Peyer's patch (tissue), 4 donors: ENCODE results near the gene MEFV. TPM values are rescaled to one million over a fixed set of nuclear protein-coding genes. Genes with fewer than 3 reads are reported as not detected.

Experiments used
- DNase-seq, 3 donors: peaks; one replicate each; pipeline ENCODE4 v3.0.0-alpha.2; 2017 to 2019
- H3K27ac ChIP-seq, 4 donors: fragments of 200-600 bp; sonication (generic); one replicate each; pipeline ENCODE4 v1.5.1; 2016 to 2019
- H3K27me3 ChIP-seq, 2 donors: fragments of 200-600 bp; sonication (generic); one replicate each; pipeline ENCODE4 v1.5.1; 2019
- H3K36me3 ChIP-seq, 3 donors: fragments of 200-600 bp; sonication (generic); one replicate each; pipeline ENCODE4 v1.5.1; 2016 to 2019
- H3K4me1 ChIP-seq, 4 donors: fragments of 200-600 bp; sonication (generic); one replicate each; pipeline ENCODE4 v1.5.1; 2016 to 2019
- H3K4me3 ChIP-seq, 4 donors: fragments of 200-600 bp; sonication (generic); 1 replicate in 3 of 4; 2 replicates in 1 of 4; pipeline ENCODE4 v1.5.1; 2016 to 2019; ENCODE audit warnings: mild to moderate bottlenecking in 1 of 4
- H3K9me3 ChIP-seq, 4 donors: fragments of 200-600 bp; sonication (generic); one replicate each; pipeline ENCODE4 v1.5.1; 2016 to 2019; ENCODE audit warnings: mild to moderate bottlenecking in 1 of 4
- CTCF ChIP-seq, 6 experiments: fragments of 450-650 bp in 4 of 6; fragments of 200-600 bp in 2 of 6; sonication (generic) in 1 of 6; IDR thresholded peaks; one replicate each; pipeline ENCODE4 v1.5.1; 2017 to 2019; ENCODE audit warnings: antibody characterized with exemption in 6 of 6, mild to moderate bottlenecking in 3 of 6, moderate library complexity in 1 of 6
- POLR2A ChIP-seq, 2 donors: fragments of 450-650 bp; IDR thresholded peaks; one replicate each; pipeline ENCODE4 v1.5.1; 2017; ENCODE audit warnings: antibody characterized with exemption in 2 of 2, mild to moderate bottlenecking in 2 of 2, moderate library complexity in 2 of 2
- total RNA-seq, 4 donors: library from RNA; depleted of rRNA; stranded (reverse); fragments of >200 nt; gene quantifications; one replicate each; pipeline ENCODE4 v1.1.0, GENCODE V29; 2016

MEFV gene
- total RNA-seq, 4 donors from 2014 or later, result 1.2 to 6.6 (median 2.2) TPM

GRCh38 chr16:3295209-3295608, 38.8 kb upstream of the MEFV start:
- no peak for TF ChIP-seq CTCF (IDR thresholded peaks at IDR 0.05)
- TF ChIP-seq POLR2A (IDR thresholded peaks at IDR 0.05), result no peak
- Histone ChIP-seq H3K9me3 (peaks cover 0 to 58% (median 13%) of the 10 kb centered on the region in 4 donors), H3K4me3 (no peak overlapping the region), H3K27me3 (no peaks in the 10 kb centered on the region), H3K4me1 (no peaks in the 10 kb centered on the region), H3K36me3 (peaks cover 0 to 48% (median 4%) of the 10 kb centered on the region in 3 donors), H3K27ac (no peak overlapping the region)
- no peak for DNase-seq

GRCh38 chr16:3292604-3293003, 36.2 kb upstream of the MEFV start:
- Histone ChIP-seq H3K27me3 (no peaks in the 10 kb centered on the region), H3K4me3 (no peak overlapping the region), H3K36me3 (peaks cover 6 to 66% (median 20%) of the 10 kb centered on the region in 3 donors), H3K4me1 (no peaks in the 10 kb centered on the region), H3K9me3 (peaks cover 0 to 72% (median 20%) of the 10 kb centered on the region in 4 donors), H3K27ac (no peak overlapping the region)
- no peak for TF ChIP-seq CTCF (IDR thresholded peaks at IDR 0.05)
- no peak for TF ChIP-seq POLR2A (IDR thresholded peaks at IDR 0.05)
- DNase-seq, result no peak

- TF ChIP-seq CTCF (IDR thresholded peaks at IDR 0.05), result no peak
- TF ChIP-seq POLR2A (IDR thresholded peaks at IDR 0.05), result no peak
- H3K9me3 ChIP-seq, result peaks cover 0 to 64% (median 18%) of the 10 kb centered on the region in 4 donors
- H3K4me3 ChIP-seq, result no peak overlapping the region
- H3K36me3 ChIP-seq, result peaks cover 6 to 88% (median 20%) of the 10 kb centered on the region in 3 donors
- no peaks in the 10 kb centered on the region for H3K27me3 ChIP-seq
- no peak overlapping the region for H3K27ac ChIP-seq
- H3K4me1 ChIP-seq, result peaks cover 0 to 1% (median under 1%) of the 10 kb centered on the region in 4 donors
- no peak for DNase-seq
These were observed 33.7 kb upstream of the MEFV start for GRCh38 chr16:3289998-3290673.

- Histone ChIP-seq H3K27ac (no peak overlapping the region), H3K4me1 (peaks cover 0 to 17% (median 9%) of the 10 kb centered on the region in 4 donors), H3K36me3 (peaks cover 6 to 50% (median 16%) of the 10 kb centered on the region in 3 donors), H3K4me3 (peak overlapping the region in 1 of 4 donors; percentile 93), H3K27me3 (no peaks in the 10 kb centered on the region), H3K9me3 (peaks cover 0 to 25% (median 9%) of the 10 kb centered on the region in 4 donors)
- TF ChIP-seq CTCF (IDR thresholded peaks at IDR 0.05) (no peak), POLR2A (IDR thresholded peaks at IDR 0.05) (no peak)
- DNase-seq, result no peak
These were observed 28.7 kb upstream of the MEFV start for GRCh38 chr16:3285131-3285530.

GRCh38 chr16:3283543-3284447, 27.4 kb upstream of the MEFV start:
- no peak for DNase-seq
- no peaks in the 10 kb centered on the region for H3K27me3 ChIP-seq
- peaks cover 0 to 17% (median 9%) of the 10 kb centered on the region in 4 donors for H3K4me1 ChIP-seq
- H3K4me3 ChIP-seq, result peak overlapping the region; percentile 68 to 99 (median 89)
- H3K9me3 ChIP-seq, result peaks cover 0 to 12% (median 3%) of the 10 kb centered on the region in 4 donors
- peak overlapping the region; percentile 96 to 99 (median 98) for H3K27ac ChIP-seq
- TF ChIP-seq POLR2A (IDR thresholded peaks at IDR 0.05), result no peak
- TF ChIP-seq CTCF (IDR thresholded peaks at IDR 0.05), result no peak
- peaks cover 0 to 36% (median 6%) of the 10 kb centered on the region in 3 donors for H3K36me3 ChIP-seq
